CD4-positive, alpha-beta T cell (primary cell): Measurements from ENCODE around the gene OPRM1. TPM values are rescaled to one million over a fixed set of nuclear protein-coding genes. Genes with fewer than 3 reads are reported as not detected.

ENCODE experiments used
- ATAC-seq: fragments of 200-7000 bp; cut with Tn5 transposase; one replicate; pipeline ENCODE4 v1.10.0; 2022; ENCODE audit warnings: mild to moderate bottlenecking; ENCODE audit not compliant: poor library complexity
- CTCF ChIA-PET: fragments of 350-600 bp; sonication (Branson Sonifier 250); formaldehyde crosslinking; loops from one replicate; lab custom pipeline; 2021; ENCODE audit warnings: antibody characterized with exemption, inconsistent platforms; lab: Charles Lee
- POLR2A ChIA-PET: fragments of 350-600 bp; sonication (Branson Sonifier 250); formaldehyde crosslinking; loops from one replicate; lab custom pipeline; 2021; ENCODE audit warnings: antibody characterized with exemption, inconsistent platforms; lab: Charles Lee
- DNase-seq, 14 experiments: peaks; one replicate each; pipeline ENCODE4 v3.0.0-alpha.2; 2013 to 2020; ENCODE audit warnings: mixed read lengths in 2 of 14
- H3K27ac ChIP-seq, 2 donors: one replicate each; pipeline versions ENCODE4 v1.5.1 to v1.7.0; 2013; ENCODE audit warnings: low read length in 2 of 2, low read depth in 1 of 2, mild to moderate bottlenecking in 1 of 2
- H3K27me3 ChIP-seq, 2 experiments: 1 replicate in 1 of 2; 2 replicates in 1 of 2; pipeline versions ENCODE4 v1.6.1 to v1.7.0; 2013; ENCODE audit warnings: low read length in 2 of 2, control low read depth in 1 of 2, mild to moderate bottlenecking in 1 of 2, moderate library complexity in 1 of 2; ENCODE audit not compliant: insufficient read depth in 2 of 2, control insufficient read depth in 1 of 2
- H3K36me3 ChIP-seq: one replicate; pipeline ENCODE4 v1.6.1; 2013; ENCODE audit warnings: low read length, control low read depth; ENCODE audit not compliant: insufficient read depth
- H3K4me1 ChIP-seq: one replicate; pipeline ENCODE4 v1.6.1; 2013; ENCODE audit warnings: low read length, control low read depth; ENCODE audit not compliant: insufficient read depth
- H3K4me3 ChIP-seq: one replicate; pipeline ENCODE4 v1.5.1; 2013; ENCODE audit warnings: mild to moderate bottlenecking, low read length, moderate library complexity
- H3K9me3 ChIP-seq, 2 experiments: 1 replicate in 1 of 2; 2 replicates in 1 of 2; pipeline versions ENCODE4 v1.6.1 to v1.7.0; 2013; ENCODE audit warnings: low read length in 2 of 2, mild to moderate bottlenecking in 2 of 2, control low read depth in 1 of 2, moderate library complexity in 1 of 2; ENCODE audit not compliant: control insufficient read depth in 1 of 2, insufficient read depth in 1 of 2
- H3K27ac Mint-ChIP-seq: one replicate; pipeline ENCODE4 v1.8.0; 2020; ENCODE audit warnings: mixed read lengths
- H3K27me3 Mint-ChIP-seq: one replicate; pipeline ENCODE4 v1.8.0; 2021; ENCODE audit warnings: mixed read lengths
- H3K36me3 Mint-ChIP-seq: one replicate; pipeline ENCODE4 v1.8.0; 2021; ENCODE audit warnings: low read depth, mixed read lengths
- H3K4me1 Mint-ChIP-seq: one replicate; pipeline ENCODE4 v1.8.0; 2021; ENCODE audit warnings: low read depth, mixed read lengths
- H3K4me3 Mint-ChIP-seq: one replicate; pipeline ENCODE4 v1.8.0; 2020; ENCODE audit warnings: mild to moderate bottlenecking, mixed read lengths
- H3K9me3 Mint-ChIP-seq: one replicate; pipeline ENCODE4 v1.8.0; 2020; ENCODE audit warnings: mixed read lengths
- CTCF ChIP-seq: fragments of 200-600 bp; IDR thresholded peaks from one replicate; pipeline ENCODE4 v1.8.0; 2022; ENCODE audit warnings: antibody characterized with exemption, mild to moderate bottlenecking
- intact Hi-C, 2 experiments: fragments of 100-400 bp; cut with DNase I in 1 of 2; cut with micrococcal nuclease in 1 of 2; formaldehyde crosslinking; loops; one replicate each; pipeline versions ENCODE4 v1.15.1 to v1.9.0; 2023 to 2025; cut with DNase I, micrococcal nuclease
- total RNA-seq, 174 experiments: library from RNA in 2 of 174; stranded (reverse) in 2 of 174; gene quantifications; one replicate each; pipeline ENCODE4 v1.2.3 and lab custom pipeline; 2021 to 2026

The OPRM1 gene
- total RNA-seq, 2 experiments from 2014 or later: not detected

- intact Hi-C loops: loop anchor here (1.0 to 2.0 kb wide), 2 partner anchors 20 kb away; no protein-coding TSS in a partner anchor
- Mint-ChIP-seq H3K4me1 (no peaks in the 10 kb centered on the region), H3K27ac (no peak overlapping the region), H3K27me3 (peaks cover 5% of the 10 kb centered on the region), H3K9me3 (no peaks in the 10 kb centered on the region), H3K4me3 (no peak overlapping the region), H3K36me3 (no peaks in the 10 kb centered on the region)
- Histone ChIP-seq H3K36me3 (no peaks in the 10 kb centered on the region), H3K4me1 (no peaks in the 10 kb centered on the region), H3K27ac (no peak overlapping the region), H3K9me3 (no peaks in the 10 kb centered on the region), H3K4me3 (no peak overlapping the region), H3K27me3 (no peaks in the 10 kb centered on the region)
- POLR2A ChIA-PET: no interaction called here
- no peak for ATAC-seq
- DNase-seq: no peak
- CTCF ChIA-PET: no interaction called here
- TF ChIP-seq CTCF: no peak
Measured at GRCh38 chr6:154080461-154081189, 41.6 kb downstream of the OPRM1 start.

GRCh38 chr6:154086510-154086909, 47.5 kb downstream of the OPRM1 start:
- intact Hi-C loops: no loop called here
- H3K27ac ChIP-seq: no peak overlapping the region
- H3K4me1 ChIP-seq: no peaks in the 10 kb centered on the region
- Mint-ChIP-seq H3K36me3 (no peaks in the 10 kb centered on the region), H3K9me3 (no peaks in the 10 kb centered on the region), H3K27me3 (no peaks in the 10 kb centered on the region), H3K4me1 (no peaks in the 10 kb centered on the region), H3K4me3 (no peak overlapping the region), H3K27ac (no peak overlapping the region)
- ChIA-PET POLR2A (no interaction called here), CTCF (no interaction called here)
- no peaks in the 10 kb centered on the region for H3K36me3 ChIP-seq
- no peak for TF ChIP-seq CTCF
- no peaks in the 10 kb centered on the region for H3K9me3 ChIP-seq
- no peak overlapping the region for H3K4me3 ChIP-seq
- DNase-seq: no peak
- no peaks in the 10 kb centered on the region for H3K27me3 ChIP-seq
- no peak for ATAC-seq

GRCh38 chr6:154092326-154092962, 53.4 kb downstream of the OPRM1 start:
- H3K4me1 Mint-ChIP-seq: no peaks in the 10 kb centered on the region
- TF ChIP-seq CTCF: no peak
- POLR2A ChIA-PET: no interaction called here

More at GRCh38 chr6:154092326-154092962, 53.4 kb downstream of the OPRM1 start:
- no peaks in the 10 kb centered on the region for H3K36me3 ChIP-seq
- H3K27ac ChIP-seq: no peak overlapping the region
- H3K36me3 Mint-ChIP-seq: no peaks in the 10 kb centered on the region
- intact Hi-C loops: no loop called here
- H3K4me1 ChIP-seq: no peaks in the 10 kb centered on the region
- no peaks in the 10 kb centered on the region for H3K27me3 ChIP-seq
- no peak for ATAC-seq
- peaks cover 6% of the 10 kb centered on the region for H3K27me3 Mint-ChIP-seq
- DNase-seq: no peak
- H3K9me3 ChIP-seq: no peaks in the 10 kb centered on the region
- no peak overlapping the region for H3K4me3 Mint-ChIP-seq
- H3K9me3 Mint-ChIP-seq: no peaks in the 10 kb centered on the region
- H3K27ac Mint-ChIP-seq: no peak overlapping the region
- CTCF ChIA-PET: no interaction called here
- no peak overlapping the region for H3K4me3 ChIP-seq
